ENCODE results near the gene SPTBN2.

Gene SPTBN2

GRCh38 chr11:66744485-66745355 lies 15.7 kb upstream of the SPTBN2 start:
- peaks cover 15% of the 10 kb centered on the region for H3K79me2 ChIP-seq (ENCODE audit: insufficient read depth, low read length)
- peak overlapping the region; percentile 94 to 98 for H3K4me3 ChIP-seq (ENCODE audit: low read depth in 1 of 2, low read length in 2 of 2)
- H2AFZ ChIP-seq (ENCODE audit: low read depth, low read length), result peak overlapping the region; percentile 99
- H3K9ac ChIP-seq (ENCODE audit: low read depth, low read length), result peak overlapping the region; percentile 99
- TF ChIP-seq EZH2 (IDR thresholded peaks at IDR 0.05; ENCODE audit: borderline replicate concordance, low read depth, low read length, severe bottlenecking) (no peak), CTCF (IDR thresholded peaks at IDR 0.05; ENCODE audit: borderline replicate concordance, extremely low read depth, low read length, poor library complexity, severe bottlenecking) (no peak)
- DNase-seq (peak; percentile 91), ATAC-seq (ENCODE audit: insufficient read depth, low read depth) (peak; percentile 87)
- no peaks in the 10 kb centered on the region for H3K36me3 ChIP-seq (ENCODE audit: insufficient read depth, low read length)
- peaks cover 23% of the 10 kb centered on the region for H3K4me1 ChIP-seq (ENCODE audit: insufficient read depth, low read length)
- no peaks in the 10 kb centered on the region for H3K27me3 ChIP-seq (ENCODE audit: insufficient read depth, low read length, poor library complexity)
- peak overlapping the region; percentile 94 for H3K4me2 ChIP-seq (ENCODE audit: insufficient read depth, low read length)
- peak overlapping the region; percentile 94 for H3K27ac ChIP-seq (ENCODE audit: low read length)
- no peaks in the 10 kb centered on the region for H4K20me1 ChIP-seq (ENCODE audit: insufficient read depth, low read length)
- H3K9me3 ChIP-seq (ENCODE audit: insufficient read depth, low read length, severe bottlenecking), result no peaks in the 10 kb centered on the region

- TF ChIP-seq EZH2 (IDR thresholded peaks at IDR 0.05; ENCODE audit: borderline replicate concordance, low read depth, low read length, severe bottlenecking) (no peak), CTCF (IDR thresholded peaks at IDR 0.05; ENCODE audit: borderline replicate concordance, extremely low read depth, low read length, poor library complexity, severe bottlenecking) (no peak)
- peaks cover 15% of the 10 kb centered on the region for H3K79me2 ChIP-seq (ENCODE audit: insufficient read depth, low read length)
- no peaks in the 10 kb centered on the region for H4K20me1 ChIP-seq (ENCODE audit: insufficient read depth, low read length)
- H3K9me3 ChIP-seq (ENCODE audit: insufficient read depth, low read length, severe bottlenecking), result no peaks in the 10 kb centered on the region
- ATAC-seq (ENCODE audit: insufficient read depth, low read depth), result no peak
- no peaks in the 10 kb centered on the region for H3K27me3 ChIP-seq (ENCODE audit: insufficient read depth, low read length, poor library complexity)
- DNase-seq, result no peak
- peak overlapping the region in 1 of 2 experiments; percentile 98; a peak in 3 of 4 replicates for H3K4me3 ChIP-seq (ENCODE audit: low read depth in 1 of 2, low read length in 2 of 2)
- no peak overlapping the region for H3K27ac ChIP-seq (ENCODE audit: low read length)
- no peaks in the 10 kb centered on the region for H3K36me3 ChIP-seq (ENCODE audit: insufficient read depth, low read length)
- H3K4me2 ChIP-seq (ENCODE audit: insufficient read depth, low read length), result peak overlapping the region; percentile 94
- peak overlapping the region; percentile 99; the same call in 1 of the 2 replicates for H3K9ac ChIP-seq (ENCODE audit: low read depth, low read length)
- H2AFZ ChIP-seq (ENCODE audit: low read depth, low read length), result no peak overlapping the region
- H3K4me1 ChIP-seq (ENCODE audit: insufficient read depth, low read length), result peaks cover 23% of the 10 kb centered on the region
Observed at GRCh38 chr11:66743271-66743968, 14.4 kb upstream of the SPTBN2 start.

GRCh38 chr11:66741153-66741552 lies 12.1 kb upstream of the SPTBN2 start:
- TF ChIP-seq EZH2 (IDR thresholded peaks at IDR 0.05; ENCODE audit: borderline replicate concordance, low read depth, low read length, severe bottlenecking) (no peak), CTCF (IDR thresholded peaks at IDR 0.05; ENCODE audit: borderline replicate concordance, extremely low read depth, low read length, poor library complexity, severe bottlenecking) (no peak)
- H3K4me1 ChIP-seq (ENCODE audit: insufficient read depth, low read length), result peaks cover 22% of the 10 kb centered on the region

More at GRCh38 chr11:66741153-66741552, 12.1 kb upstream of the SPTBN2 start:
- Histone ChIP-seq H3K79me2 (ENCODE audit: insufficient read depth, low read length) (peaks cover 14% of the 10 kb centered on the region), H3K27ac (ENCODE audit: low read length) (no peak overlapping the region), H3K36me3 (ENCODE audit: insufficient read depth, low read length) (no peaks in the 10 kb centered on the region), H3K27me3 (ENCODE audit: insufficient read depth, low read length, poor library complexity) (peaks cover 5% of the 10 kb centered on the region), H3K4me2 (ENCODE audit: insufficient read depth, low read length) (no peak overlapping the region), H3K9me3 (ENCODE audit: insufficient read depth, low read length, severe bottlenecking) (no peaks in the 10 kb centered on the region), H3K9ac (ENCODE audit: low read depth, low read length) (no peak overlapping the region), H2AFZ (ENCODE audit: low read depth, low read length) (no peak overlapping the region), H3K4me3 (ENCODE audit: low read depth in 1 of 2, low read length in 2 of 2) (no peak overlapping the region), H4K20me1 (ENCODE audit: insufficient read depth, low read length) (no peaks in the 10 kb centered on the region)
- ATAC-seq (ENCODE audit: insufficient read depth, low read depth), result no peak
- no peak for DNase-seq
